IPS-18a (cell line): Measurements from ENCODE around the gene ING5.

Experiments used
- H3K27ac ChIP-seq: one replicate; pipeline ENCODE4 v1.5.1; 2013; ENCODE audit warnings: low read length
- H3K27me3 ChIP-seq: one replicate; pipeline ENCODE4 v1.6.1; 2013; ENCODE audit warnings: mild to moderate bottlenecking, low read length; ENCODE audit not compliant: control insufficient read depth, insufficient read depth
- H3K36me3 ChIP-seq: one replicate; pipeline ENCODE4 v1.6.1; 2013; ENCODE audit warnings: low read depth, low read length; ENCODE audit not compliant: control insufficient read depth
- H3K4me1 ChIP-seq: one replicate; pipeline ENCODE4 v1.6.1; 2013; ENCODE audit warnings: low read depth, low read length; ENCODE audit not compliant: control insufficient read depth
- H3K4me3 ChIP-seq: one replicate; pipeline ENCODE4 v1.5.1; 2013; ENCODE audit warnings: low read length
- H3K9ac ChIP-seq: one replicate; pipeline ENCODE4 v1.6.1; 2013; ENCODE audit warnings: mild to moderate bottlenecking, low read length, moderate library complexity
- H3K9me3 ChIP-seq: one replicate; pipeline ENCODE4 v1.6.1; 2013; ENCODE audit warnings: low read depth, low read length; ENCODE audit not compliant: control insufficient read depth

Gene ING5

GRCh38 chr2:241776336-241777169, 74.7 kb downstream of the ING5 start, which contains the start of gene GAL3ST2:
Gene GAL3ST2, plus strand, starts transcription at chr2:241776822. Its CDS starts 134 bp downstream, at chr2:241776956.
- Histone ChIP-seq H3K4me1 (peaks cover 6% of the 10 kb centered on the region), H3K27me3 (no peaks in the 10 kb centered on the region), H3K27ac (no peak within 1 kb of the TSS), H3K9ac (no peak within 1 kb of the TSS), H3K9me3 (peaks cover 9% of the 10 kb centered on the region), H3K36me3 (no peaks in the 10 kb centered on the region), H3K4me3 (no peak within 1 kb of the TSS)

GRCh38 chr2:241777170-241777685, 75.4 kb downstream of the ING5 start:
- H3K27me3 ChIP-seq, result no peaks in the 10 kb centered on the region
- no peaks in the 10 kb centered on the region for H3K36me3 ChIP-seq
- H3K4me1 ChIP-seq, result peaks cover 6% of the 10 kb centered on the region
- H3K9ac ChIP-seq, result no peak overlapping the region
- H3K27ac ChIP-seq, result no peak overlapping the region
- peaks cover 12% of the 10 kb centered on the region for H3K9me3 ChIP-seq
- no peak overlapping the region for H3K4me3 ChIP-seq

GRCh38 chr2:241777686-241778627, 76.1 kb downstream of the ING5 start:
- H3K27me3 ChIP-seq, result no peaks in the 10 kb centered on the region
- H3K27ac ChIP-seq, result no peak overlapping the region
- peaks cover 18% of the 10 kb centered on the region for H3K9me3 ChIP-seq
- no peaks in the 10 kb centered on the region for H3K36me3 ChIP-seq
- no peak overlapping the region for H3K4me3 ChIP-seq
- peaks cover 6% of the 10 kb centered on the region for H3K4me1 ChIP-seq
- no peak overlapping the region for H3K9ac ChIP-seq
